Thoracic aorta (tissue), 2 donors: ENCODE data around the gene SMG5. TPM values are rescaled to one million over a fixed set of nuclear protein-coding genes. Genes with fewer than 3 reads are reported as not detected.

ENCODE experiments used
- ATAC-seq: fragments of 150-250 bp; one replicate; pipeline ENCODE4 v1.8.0; 2017; ENCODE audit warnings: low read depth; ENCODE audit not compliant: insufficient number of reproducible peaks, low FRiP score
- DNase-seq: peaks from one replicate; pipeline ENCODE4 v3.0.0-alpha.2; 2020; ENCODE audit warnings: low spot score
- H3K27ac ChIP-seq, 2 donors: fragments of 200-600 bp; sonication (generic); 1 replicate in 1 of 2; 2 replicates in 1 of 2; pipeline ENCODE4 v1.5.1; 2016; ENCODE audit warnings: mild to moderate bottlenecking in 2 of 2, moderate library complexity in 2 of 2
- H3K27me3 ChIP-seq: fragments of 200-600 bp; sonication (generic); replicated peaks from 2 replicates; pipeline ENCODE4 v1.6.0; 2016; ENCODE audit warnings: mild to moderate bottlenecking; ENCODE audit not compliant: insufficient read depth
- H3K36me3 ChIP-seq: fragments of 200-600 bp; sonication (generic); one replicate; pipeline ENCODE4 v1.5.1; 2016
- H3K4me1 ChIP-seq, 2 donors: fragments of 200-600 bp; sonication (generic); 1 replicate in 1 of 2; 2 replicates in 1 of 2; pipeline versions ENCODE4 v1.5.1 to v1.6.0; 2016; ENCODE audit warnings: low read depth in 2 of 2, mild to moderate bottlenecking in 1 of 2; ENCODE audit not compliant: control insufficient read depth in 1 of 2
- H3K4me3 ChIP-seq: fragments of 200-600 bp; sonication (generic); 2 replicates; pipeline ENCODE4 v1.5.1; 2016; ENCODE audit warnings: mild to moderate bottlenecking
- H3K9me3 ChIP-seq: fragments of 200-600 bp; sonication (generic); 2 replicates; pipeline ENCODE4 v1.5.1; 2016
- CTCF ChIP-seq: fragments of 200-600 bp; sonication (generic); IDR thresholded peaks from one replicate; pipeline ENCODE4 v1.5.1; 2019; ENCODE audit warnings: antibody characterized with exemption
- total RNA-seq, 2 donors: library from RNA; depleted of rRNA; stranded (reverse); fragments of >200 nt; gene quantifications; one replicate each; pipeline versions ENCODE4 v1.1.0 to v1.2.3, GENCODE V29; 2016

The SMG5 gene
- total RNA-seq, 2 donors from 2014 or later: 57.8 to 72.7 TPM

- no peaks in the 10 kb centered on the region for H3K4me1 ChIP-seq
- H3K27me3 ChIP-seq: no peaks in the 10 kb centered on the region
- no peak overlapping the region for H3K27ac ChIP-seq
- peaks cover 35% of the 10 kb centered on the region for H3K36me3 ChIP-seq
- no peak for ATAC-seq
- no peak for DNase-seq
- H3K9me3 ChIP-seq: no peaks in the 10 kb centered on the region
- no peak for TF ChIP-seq CTCF
- H3K4me3 ChIP-seq: no peak overlapping the region
Observed at GRCh38 chr1:156310962-156311361, 28.3 kb upstream of the SMG5 start.

GRCh38 chr1:156308078-156308477 lies 25.5 kb upstream of the SMG5 start:
- no peak for ATAC-seq
- H3K36me3 ChIP-seq: peaks cover 38% of the 10 kb centered on the region

GRCh38 chr1:156305215-156305614 lies 22.6 kb upstream of the SMG5 start:
- H3K4me3 ChIP-seq: no peak overlapping the region
- no peaks in the 10 kb centered on the region for H3K9me3 ChIP-seq
- H3K36me3 ChIP-seq: peaks cover 25% of the 10 kb centered on the region
- no peaks in the 10 kb centered on the region for H3K27me3 ChIP-seq
- no peak overlapping the region for H3K27ac ChIP-seq
- TF ChIP-seq CTCF: no peak
- no peak for ATAC-seq
- H3K4me1 ChIP-seq: no peaks in the 10 kb centered on the region
- no peak for DNase-seq

More at GRCh38 chr1:156308078-156308477, 25.5 kb upstream of the SMG5 start:
- no peak for TF ChIP-seq CTCF
- Histone ChIP-seq H3K27ac (no peak overlapping the region), H3K9me3 (no peaks in the 10 kb centered on the region), H3K4me1 (no peaks in the 10 kb centered on the region), H3K27me3 (no peaks in the 10 kb centered on the region), H3K4me3 (no peak overlapping the region)
- DNase-seq: no peak

- H3K9me3 ChIP-seq: no peaks in the 10 kb centered on the region
- no peaks in the 10 kb centered on the region for H3K27me3 ChIP-seq
- no peak overlapping the region for H3K27ac ChIP-seq
- no peaks in the 10 kb centered on the region for H3K4me1 ChIP-seq
- H3K4me3 ChIP-seq: no peak overlapping the region
- peaks cover 8% of the 10 kb centered on the region for H3K36me3 ChIP-seq
- no peak for TF ChIP-seq CTCF
- DNase-seq (no peak), ATAC-seq (no peak)
Observed at GRCh38 chr1:156303241-156303640, 20.6 kb upstream of the SMG5 start.

GRCh38 chr1:156298852-156299357 lies 16.3 kb upstream of the SMG5 start, which contains the start of gene VHLL:
Gene VHLL (minus strand): TSS chr1:156299307. CDS start chr1:156299189, 118 bp downstream.
- peaks cover 8 to 11% of the 10 kb centered on the region in 2 donors for H3K4me1 ChIP-seq
- no peaks in the 10 kb centered on the region for H3K9me3 ChIP-seq
- H3K36me3 ChIP-seq: no peaks in the 10 kb centered on the region
- no peak within 1 kb of the TSS for H3K4me3 ChIP-seq
- DNase-seq: no peak
- no peaks in the 10 kb centered on the region for H3K27me3 ChIP-seq
- TF ChIP-seq CTCF: no peak
- no peak for ATAC-seq
- H3K27ac ChIP-seq: no peak within 1 kb of the TSS
